HG03045 (cell line): ENCODE measurements around the gene SVIL.

ENCODE experiments used
- ATAC-seq: cut with Tn5 transposase; IDR thresholded peaks from one replicate; pipeline ENCODE4 v1.9.1; 2021; ENCODE audit warnings: mild to moderate bottlenecking, moderate library complexity; ENCODE audit not compliant: unreplicated experiment

SVIL gene

GRCh38 chr10:29650552-29650944 lies 15.8 kb upstream of the SVIL start:
- no peak for ATAC-seq

- ATAC-seq: no peak
These were observed 15.1 kb upstream of the SVIL start for GRCh38 chr10:29649561-29650551.

GRCh38 chr10:29648983-29649268 lies 14.2 kb upstream of the SVIL start:
- ATAC-seq: no peak

GRCh38 chr10:29648114-29648982 lies 13.6 kb upstream of the SVIL start:
- ATAC-seq: no peak

DNA sequence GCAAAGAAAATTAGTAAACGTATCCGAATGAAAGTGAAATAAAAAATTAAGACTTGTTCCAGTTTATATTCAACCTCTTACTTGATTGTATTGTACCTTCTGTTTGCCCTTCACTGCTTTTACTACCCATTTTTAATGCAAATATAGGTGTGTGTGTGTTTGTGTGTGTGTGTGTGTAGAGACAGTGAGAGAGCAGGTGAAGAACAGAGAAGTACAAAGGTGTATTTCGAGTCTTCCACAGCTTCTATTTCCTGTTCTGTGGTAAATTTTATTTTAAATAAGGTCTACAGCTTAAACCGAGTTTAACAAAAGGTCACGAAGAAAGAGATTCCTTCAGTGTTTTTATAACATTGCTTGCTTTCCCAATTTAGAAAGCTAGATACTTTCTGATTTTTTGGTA lies 12.7 kb upstream of the SVIL start:
- ATAC-seq: no peak

- ATAC-seq: no peak
These were observed 12.2 kb upstream of the SVIL start for GRCh38 chr10:29646960-29647461.

DNA sequence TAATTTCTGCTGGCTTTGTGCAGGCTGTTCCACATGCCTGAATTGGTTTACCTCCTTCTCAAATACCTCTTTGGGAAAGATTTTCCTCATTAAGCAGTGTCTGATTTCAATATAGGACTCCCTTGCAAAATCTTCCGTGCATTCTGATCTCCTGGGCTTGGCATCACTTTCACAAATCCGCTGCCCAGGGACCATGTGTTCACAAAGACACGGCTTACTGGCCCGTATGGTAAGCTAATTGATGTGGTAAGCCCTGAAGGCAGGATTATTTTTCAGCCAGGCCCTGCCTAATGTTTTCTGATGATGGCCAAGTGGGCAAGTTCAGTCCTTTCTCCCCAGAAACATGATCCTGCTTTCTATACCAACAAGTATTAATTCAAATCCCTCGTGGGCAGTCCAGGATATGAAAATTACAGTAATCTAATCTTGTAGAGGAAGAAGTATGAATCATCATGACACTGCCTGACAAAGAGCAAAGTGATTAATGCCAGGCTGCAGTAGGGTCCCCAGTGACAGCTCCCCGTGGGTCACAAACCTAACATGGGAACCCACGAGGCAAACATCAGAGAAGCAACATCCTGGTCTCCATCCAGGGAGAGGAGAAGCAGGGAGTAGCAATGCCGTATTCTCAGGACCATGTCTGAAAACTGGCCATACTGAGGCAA lies 11.6 kb upstream of the SVIL start:
- no peak for ATAC-seq

DNA sequence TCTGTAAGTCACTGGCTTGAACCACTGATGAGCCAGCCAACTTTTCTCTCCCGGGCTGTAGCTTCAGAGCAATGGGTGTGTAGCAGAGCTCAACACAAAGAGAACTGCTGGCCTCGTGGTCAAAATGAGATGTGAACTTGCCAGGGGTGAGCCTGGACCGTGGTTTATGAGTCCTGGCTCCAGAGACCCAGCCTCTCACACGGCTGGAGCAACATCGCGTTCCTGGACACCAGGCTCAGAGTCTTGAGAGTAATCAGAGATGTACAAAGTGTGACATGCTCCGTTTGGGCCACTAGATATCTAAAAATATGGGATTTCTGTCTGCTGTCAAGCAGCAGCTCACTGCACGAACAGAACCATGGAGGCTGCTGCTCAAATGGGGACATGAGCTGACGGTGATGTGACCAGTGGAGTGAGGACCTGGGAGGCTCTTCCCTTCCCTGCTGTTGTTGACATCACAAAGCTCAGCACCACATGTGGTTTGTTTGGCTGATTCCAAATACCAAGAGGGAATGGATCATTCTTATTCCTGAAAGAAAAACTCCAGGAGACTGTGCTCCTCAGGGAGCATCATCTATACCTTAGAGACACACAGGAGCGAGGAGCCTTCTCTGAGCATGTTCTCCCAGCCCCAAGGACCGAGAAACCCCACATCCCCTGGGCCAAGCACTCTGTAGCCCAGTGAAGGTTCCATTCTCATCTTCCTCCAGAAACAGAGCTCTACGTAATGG lies 9.2 kb upstream of the SVIL start:
- no peak for ATAC-seq

- ATAC-seq: no peak
These were observed 8.2 kb upstream of the SVIL start for GRCh38 chr10:29642990-29643389.

GRCh38 chr10:29637537-29637936 lies 2.8 kb upstream of the SVIL start:
- ATAC-seq: no peak

- no peak for ATAC-seq
These were observed 1.4 kb upstream of the SVIL start for GRCh38 chr10:29636178-29636577.

GRCh38 chr10:29635711-29636144 lies 957 bp upstream of the SVIL start:
- no peak for ATAC-seq

- ATAC-seq: no peak
These were observed 666 bp downstream of the SVIL start for GRCh38 chr10:29634105-29634504.

- ATAC-seq: no peak
These were observed 3.8 kb downstream of the SVIL start for GRCh38 chr10:29631049-29631339.

DNA sequence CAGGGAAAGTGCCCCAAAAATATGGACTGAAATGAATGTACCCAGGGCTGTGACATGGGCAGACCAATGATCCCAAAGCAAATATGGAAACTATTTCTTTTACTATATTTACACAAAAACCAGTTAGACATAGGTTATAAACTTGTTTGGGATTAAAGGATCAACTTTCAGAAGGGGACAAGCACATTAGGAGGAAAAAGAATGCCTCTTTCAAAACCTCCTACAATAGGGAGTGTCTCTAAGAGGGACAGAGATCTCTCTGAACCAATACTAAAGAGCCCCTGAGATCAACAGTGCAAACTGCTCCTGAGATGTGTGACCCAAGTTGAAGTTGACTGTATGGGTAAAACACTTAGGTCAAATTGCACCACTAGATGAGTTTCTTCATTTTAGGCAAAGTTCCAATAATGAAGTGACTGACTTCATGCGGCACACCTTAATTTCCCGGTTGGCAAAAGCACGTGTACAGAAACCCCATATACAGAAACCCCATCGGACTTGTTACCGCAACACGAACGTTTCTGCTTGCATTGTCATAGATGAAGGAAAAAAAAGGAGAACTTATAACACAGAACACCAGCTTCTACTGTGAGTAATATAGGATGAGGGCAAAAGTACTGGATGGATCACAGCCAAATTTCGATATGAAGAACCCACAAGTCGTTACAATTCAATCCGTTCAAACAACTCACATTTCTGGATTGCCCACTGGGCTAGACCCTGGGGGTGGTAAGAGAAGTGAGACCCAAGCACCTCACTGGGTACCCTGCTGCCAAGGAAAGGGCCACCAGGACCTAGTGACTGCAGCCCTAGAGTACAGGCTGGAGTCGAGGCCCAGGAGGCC lies 4.3 kb downstream of the SVIL start:
- no peak for ATAC-seq

- no peak for ATAC-seq
These were observed 5.8 kb downstream of the SVIL start for GRCh38 chr10:29628912-29629526.

DNA sequence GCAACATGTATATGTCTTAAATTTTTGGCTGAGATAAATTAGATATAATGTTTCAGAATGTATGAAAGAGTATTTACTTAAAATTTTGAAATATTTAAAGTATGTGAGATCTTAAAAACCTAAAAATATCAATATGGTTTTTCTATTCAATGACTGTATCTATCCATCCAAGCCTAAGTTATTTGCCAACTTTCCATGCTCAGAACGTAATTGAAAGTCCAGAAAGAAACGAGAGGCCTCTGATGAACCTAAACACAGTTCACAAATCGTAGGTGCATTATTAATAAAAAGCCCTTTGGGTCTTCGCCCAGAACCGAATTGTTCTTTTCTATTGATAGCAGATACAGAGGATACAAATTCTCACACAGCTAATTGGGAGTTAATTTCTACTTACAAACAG lies 6.5 kb downstream of the SVIL start:
- ATAC-seq: no peak

DNA sequence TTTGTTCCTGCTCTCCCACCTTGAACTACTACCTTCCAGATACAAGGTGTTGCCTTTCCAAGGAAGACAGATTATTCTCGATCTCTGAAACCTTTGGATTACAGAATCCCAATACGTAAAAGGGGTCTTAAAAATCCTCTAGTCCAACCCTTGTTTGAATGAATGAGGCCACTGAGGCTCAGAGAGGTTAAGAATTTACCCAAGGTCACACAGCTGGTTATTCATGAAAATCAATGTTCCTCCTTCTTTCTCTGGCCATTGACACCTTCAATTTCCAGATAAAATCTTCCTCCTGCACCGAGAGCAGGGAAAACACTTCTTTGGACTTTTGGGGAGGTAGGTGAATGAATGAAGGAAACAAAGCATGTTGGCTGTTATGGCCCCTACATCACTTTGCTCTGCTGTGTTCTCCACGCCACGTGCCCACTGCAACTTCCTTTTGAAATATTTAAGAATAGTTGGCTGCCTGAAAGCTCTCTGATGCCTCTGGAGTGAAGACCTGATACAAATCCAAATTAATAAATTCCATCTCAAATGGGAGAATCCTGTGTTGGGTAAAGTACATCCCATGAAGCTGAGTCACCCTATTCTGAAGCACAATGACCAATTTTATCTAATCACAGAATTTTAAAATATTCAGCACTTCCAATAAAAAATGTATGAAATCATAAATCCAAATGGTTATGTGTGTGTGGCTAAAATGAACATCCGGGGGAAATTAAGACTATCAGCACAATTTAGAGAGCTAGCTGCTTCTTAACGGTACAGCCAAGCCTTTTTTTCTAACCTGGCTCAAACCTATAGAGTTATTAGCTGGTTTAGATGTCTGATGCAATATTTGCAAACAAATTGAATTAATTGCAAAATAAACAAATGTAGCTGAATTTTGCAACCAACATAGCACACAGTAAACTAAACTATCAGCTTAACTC lies 7.3 kb downstream of the SVIL start:
- no peak for ATAC-seq
